Frontal cortex (tissue), 1 donor: ENCODE results near the gene PPP1R13B. TPM values are rescaled to one million over a fixed set of nuclear protein-coding genes. Genes with fewer than 3 reads are reported as not detected.

ENCODE experiments used
- small RNA-seq: library from RNA; depleted of rRNA; stranded (forward); fragments of <200 nt; gene quantifications from one replicate; pipeline ENCODE3, GENCODE V24; 2014
- total RNA-seq: library from RNA; depleted of rRNA; stranded (reverse); fragments of >200 nt; gene quantifications from one replicate; pipeline ENCODE4 v1.2.3, GENCODE V29; 2014

The PPP1R13B gene
- total RNA-seq, 1 donor from 2014 or later: 11.8 TPM

Small RNA genes lying within 50 kb of the gene (small RNA-seq; reads per million reads assigned to genes)
- gene RF00019 (not detected), gene RF00280 (not detected)

Other genes with a start within 250 kb of the PPP1R13B start
- 322 TPM for gene KLC1, start 218.4 kb downstream of the PPP1R13B start, total RNA-seq
- gene XRCC3, start 132.1 kb downstream of the PPP1R13B start, total RNA-seq: 9.8 TPM
- 40.4 TPM for gene ZFYVE21, start 131.8 kb downstream of the PPP1R13B start, total RNA-seq
- gene TDRD9, start 80.9 kb upstream of the PPP1R13B start, total RNA-seq: 6.5 TPM
- not detected for gene RD3L, start 95.0 kb upstream of the PPP1R13B start, total RNA-seq
- 0.41 TPM for gene ASPG, start 238.1 kb upstream of the PPP1R13B start, total RNA-seq